Measurements from ENCODE around the gene CAMK1D.
"Not testable (repeated sequence)": the region's sequence is repeated elsewhere in the genome, so short reads cannot be mapped to it uniquely, and the experiment has no call there.

The CAMK1D gene

GRCh38 chr10:12348870-12349628, at the start of gene CAMK1D:
CAMK1D (plus strand) TSS chr10:12349547.
- DNase-seq: peak; percentile 91

GRCh38 chr10:12301036-12301435, 48.3 kb upstream of the CAMK1D start:
- not testable (repeated sequence) for DNase-seq

- DNase-seq: no peak
Observed at GRCh38 chr10:12308057-12308456, 41.3 kb upstream of the CAMK1D start.

- no peak for DNase-seq
Observed at GRCh38 chr10:12308736-12309375, 40.5 kb upstream of the CAMK1D start.

- not testable (repeated sequence) for DNase-seq
Observed at GRCh38 chr10:12309783-12310182, 39.6 kb upstream of the CAMK1D start.

- no peak for DNase-seq
Observed at GRCh38 chr10:12314836-12315235, 34.5 kb upstream of the CAMK1D start.

- DNase-seq: no peak
Observed at GRCh38 chr10:12319076-12319475, 30.3 kb upstream of the CAMK1D start.

- DNase-seq: no peak
Observed at GRCh38 chr10:12320892-12321291, 28.5 kb upstream of the CAMK1D start.

- DNase-seq: no peak
Observed at GRCh38 chr10:12321641-12322040, 27.7 kb upstream of the CAMK1D start.

- DNase-seq: no peak
Observed at GRCh38 chr10:12322583-12323131, 26.7 kb upstream of the CAMK1D start.

GRCh38 chr10:12324530-12324929, 24.8 kb upstream of the CAMK1D start:
- DNase-seq: no peak

GRCh38 chr10:12327074-12327473, 22.3 kb upstream of the CAMK1D start:
- DNase-seq: no peak

GRCh38 chr10:12327476-12327875, 21.9 kb upstream of the CAMK1D start:
- DNase-seq: no peak

- not testable (repeated sequence) for DNase-seq
Observed at GRCh38 chr10:12328312-12328711, 21.0 kb upstream of the CAMK1D start.

GRCh38 chr10:12332572-12333379, 16.6 kb upstream of the CAMK1D start:
- no peak for DNase-seq

GRCh38 chr10:12333380-12334185, 15.8 kb upstream of the CAMK1D start:
- DNase-seq: peak; percentile 64

- DNase-seq: no peak
Observed at GRCh38 chr10:12334186-12334530, 15.2 kb upstream of the CAMK1D start.

- DNase-seq: not testable (repeated sequence)
Observed at GRCh38 chr10:12335169-12335568, 14.2 kb upstream of the CAMK1D start.

- DNase-seq: no peak
Observed at GRCh38 chr10:12337453-12338372, 11.6 kb upstream of the CAMK1D start.

- DNase-seq: no peak
Observed at GRCh38 chr10:12338981-12339380, 10.4 kb upstream of the CAMK1D start.

- no peak for DNase-seq
Observed at GRCh38 chr10:12340371-12340770, 9.0 kb upstream of the CAMK1D start.

Data from right forelimb (tissue), 1 donor.